Pulmonary artery endothelial cell (primary cell): ENCODE results near the gene TBC1D25. TPM values are rescaled to one million over a fixed set of nuclear protein-coding genes. Genes with fewer than 3 reads are reported as not detected.
"Not testable (repeated sequence)": the region's sequence is repeated elsewhere in the genome, so short reads cannot be mapped to it uniquely, and the experiment has no call there.

Experiments used
- DNase-seq: peaks from one replicate; pipeline ENCODE4 v3.0.0-alpha.2; 2011; ENCODE audit warnings: low read depth, low spot score
- total RNA-seq: library from RNA; depleted of rRNA; stranded (reverse); fragments of >200 nt; gene quantifications from 2 replicates; pipeline ENCODE4 v1.2.3, GENCODE V29; 2014

TBC1D25 gene
- total RNA-seq, 1 donor from 2014 or later: 6.9 TPM

DNA sequence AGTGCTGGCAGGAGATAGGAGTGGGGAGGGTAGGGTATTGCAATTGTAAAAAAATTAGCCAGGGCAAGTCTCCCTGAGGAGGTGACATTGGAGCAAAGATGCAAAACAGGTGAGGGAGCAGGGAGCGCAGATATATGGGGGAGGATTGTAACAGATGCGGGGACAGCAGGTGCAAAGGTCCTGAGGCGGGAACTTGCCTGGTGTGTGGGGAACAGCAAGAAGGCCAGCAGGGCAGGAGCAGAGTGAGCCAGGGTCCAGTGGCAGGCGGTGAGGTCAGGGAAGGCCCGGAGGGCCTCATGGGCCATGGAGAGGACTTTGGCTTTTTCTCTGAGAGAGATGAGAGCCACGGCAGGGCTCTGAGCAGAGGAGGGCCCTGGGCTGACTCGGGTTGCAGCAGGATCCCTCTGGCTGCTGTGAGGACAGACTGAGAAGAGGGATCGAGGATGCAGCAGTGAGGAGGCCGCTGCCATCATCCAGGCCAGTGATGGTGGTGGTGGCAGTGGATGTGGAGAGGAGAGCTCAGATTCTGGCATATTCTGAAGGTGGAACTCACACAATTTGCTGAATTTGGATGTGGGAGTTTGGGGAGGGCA lies 24.6 kb upstream of the TBC1D25 start:
- no peak for DNase-seq

DNA sequence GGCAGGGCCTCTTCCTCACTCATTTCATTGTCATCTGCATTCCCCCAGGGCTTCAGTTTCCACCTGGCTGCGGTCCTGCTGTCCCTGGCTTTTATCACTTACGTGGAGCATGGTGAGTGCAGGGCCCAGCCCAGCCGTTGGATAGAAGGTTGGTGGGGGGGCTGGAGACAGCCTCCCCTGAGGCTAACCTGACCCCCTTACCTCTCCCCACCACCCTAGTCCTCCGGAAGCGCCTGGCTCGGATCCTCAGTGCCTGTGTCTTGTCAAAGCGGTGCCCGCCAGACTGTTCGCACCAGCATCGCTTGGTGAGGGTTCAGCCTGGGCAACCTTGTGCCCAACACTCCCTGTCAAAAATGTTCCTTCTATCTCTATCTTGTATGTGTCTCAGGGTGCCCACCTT lies 23.7 kb upstream of the TBC1D25 start:
- no peak for DNase-seq

DNA sequence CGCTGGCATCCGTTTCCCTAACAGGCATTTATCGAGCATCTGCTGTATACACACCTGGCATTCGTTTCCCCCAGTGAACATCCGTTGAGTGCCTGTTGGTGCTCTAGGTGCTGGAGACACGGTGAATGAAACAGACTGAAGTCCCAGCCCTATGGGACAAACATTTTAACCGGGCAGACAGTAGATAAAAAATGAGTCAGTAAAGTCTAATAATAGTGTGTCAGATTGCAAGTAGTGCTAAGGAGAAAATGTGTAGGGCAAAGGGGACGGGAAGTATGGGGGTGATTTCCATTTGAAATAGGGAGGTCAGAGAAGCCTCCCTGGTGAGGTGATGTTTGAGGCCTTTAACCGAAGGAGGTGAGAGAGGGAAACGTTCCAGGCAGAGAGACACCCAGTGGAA lies 23.2 kb upstream of the TBC1D25 start:
- DNase-seq: no peak

DNA sequence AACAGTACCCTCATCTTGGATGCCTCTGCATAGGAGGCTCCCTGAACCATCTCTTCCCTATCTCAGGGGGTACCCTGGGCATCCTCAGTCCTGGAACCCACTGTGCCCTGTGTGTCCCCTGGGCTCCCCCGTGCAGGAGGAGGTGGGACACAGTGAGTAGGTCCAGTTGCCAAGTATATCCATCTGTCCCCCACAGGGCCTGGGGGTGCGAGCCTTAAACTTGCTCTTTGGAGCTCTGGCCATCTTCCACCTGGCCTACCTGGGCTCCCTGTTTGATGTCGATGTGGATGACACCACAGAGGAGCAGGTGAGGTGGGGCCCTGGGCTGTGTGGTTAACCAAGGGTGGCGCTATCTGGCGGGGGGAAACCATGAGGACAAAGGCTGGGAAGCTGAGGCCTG lies 22.5 kb upstream of the TBC1D25 start:
- no peak for DNase-seq

DNA sequence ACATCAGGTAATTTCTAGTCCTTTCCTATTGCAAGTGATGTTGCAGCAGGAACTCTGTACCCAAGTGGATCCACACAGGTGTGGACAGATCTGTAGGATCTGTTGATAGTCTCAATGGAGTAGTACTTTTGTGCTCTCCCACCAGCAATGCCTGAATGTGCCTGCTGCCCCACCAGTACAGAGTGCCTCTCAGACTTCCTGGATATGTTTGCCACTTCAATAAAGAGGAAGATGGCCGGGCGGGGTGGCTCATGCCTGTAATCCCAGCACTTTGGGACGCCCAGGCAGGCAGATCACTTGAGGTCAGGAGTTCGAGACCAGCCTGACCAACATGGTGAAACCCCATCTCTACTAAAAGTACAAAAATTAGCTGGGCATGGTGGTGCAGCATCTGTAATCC lies 20.0 kb upstream of the TBC1D25 start:
- DNase-seq: not testable (repeated sequence)

DNA sequence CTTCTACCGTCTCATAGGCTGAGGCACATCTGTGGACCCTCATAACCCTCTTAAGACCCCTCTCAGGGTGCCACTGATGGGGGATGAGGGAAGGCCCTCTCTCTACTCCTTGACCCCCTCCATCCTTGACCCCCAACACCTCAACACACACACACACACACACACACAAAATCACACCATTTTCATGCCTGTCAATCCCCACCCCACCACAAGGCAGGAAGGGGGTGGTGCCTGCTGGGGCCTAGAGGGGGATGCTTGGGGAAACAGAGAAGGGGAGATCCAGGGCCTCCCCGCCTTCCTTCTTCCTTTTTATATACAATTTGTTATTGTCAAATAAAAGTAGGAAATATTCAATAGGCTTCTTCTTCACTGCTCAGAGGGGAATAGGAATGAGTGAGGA lies 19.1 kb upstream of the TBC1D25 start:
- DNase-seq: no peak

DNA sequence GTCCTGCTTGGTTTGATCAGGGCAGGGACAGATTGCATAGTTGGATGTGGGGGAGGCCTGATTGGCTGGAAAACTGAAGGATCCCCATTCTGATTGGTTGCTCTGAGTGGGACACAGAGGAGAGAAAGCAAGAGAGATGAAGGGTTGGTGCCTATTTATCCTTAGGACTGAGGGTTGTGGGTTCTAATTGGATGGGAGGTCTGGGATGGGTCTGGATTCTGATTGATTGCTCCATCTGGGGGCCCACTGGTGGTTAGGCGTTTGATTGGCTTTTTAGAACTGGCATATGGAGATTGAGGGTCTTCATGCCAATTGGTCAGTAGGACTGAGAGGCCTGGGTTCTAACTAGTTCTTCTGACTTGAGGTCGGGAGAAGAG lies 18.6 kb upstream of the TBC1D25 start:
- DNase-seq: no peak

DNA sequence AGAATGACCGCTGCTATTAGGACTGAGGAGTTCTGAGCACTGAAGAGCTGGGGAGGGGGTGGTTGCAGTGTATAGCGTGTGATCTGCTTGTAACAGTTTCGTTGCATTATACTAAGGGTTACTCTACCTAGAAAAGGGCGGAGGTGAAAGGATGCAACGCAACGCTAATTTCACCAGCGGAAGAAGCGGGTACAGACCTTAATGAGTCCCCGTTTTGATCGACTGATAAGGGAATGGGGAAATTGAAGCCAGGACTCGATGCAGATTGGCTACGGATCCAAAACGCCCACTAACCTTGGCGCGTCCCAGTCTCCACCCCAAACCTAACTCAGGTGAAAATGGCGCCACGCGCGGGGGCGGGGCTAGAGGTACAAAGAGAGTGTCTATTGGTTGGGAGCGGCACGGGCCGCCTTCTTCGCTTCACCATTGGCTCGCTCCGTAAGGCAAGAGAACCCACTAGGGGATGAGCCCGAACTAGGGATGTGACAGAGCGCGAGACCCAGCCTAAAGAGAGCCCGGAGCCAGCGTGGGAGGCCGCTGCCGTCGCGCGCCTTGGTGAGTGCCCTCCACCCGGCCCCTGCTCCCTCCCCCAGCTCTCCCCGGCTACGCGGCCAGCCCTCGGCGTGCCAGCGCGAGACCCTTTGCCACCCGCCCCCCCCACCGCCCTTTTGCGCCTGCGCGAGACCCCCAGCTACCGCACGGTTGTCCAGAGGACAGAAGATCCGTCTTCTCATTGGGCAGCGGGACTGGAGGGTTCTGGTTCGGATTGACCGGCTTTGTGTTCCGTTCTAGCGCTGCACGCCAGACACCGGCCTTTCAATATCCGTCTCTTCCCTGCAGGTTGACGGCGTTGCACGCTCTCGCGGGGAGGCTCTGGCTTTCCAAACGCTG lies 17.9 kb upstream of the TBC1D25 start, which contains the start of gene EBP:
Gene EBP (plus strand): TSS at position 456 of the 891 bp plus-strand sequence. CDS start 1,964 bp downstream, outside the sequence.
- DNase-seq: peak; percentile 32

DNA sequence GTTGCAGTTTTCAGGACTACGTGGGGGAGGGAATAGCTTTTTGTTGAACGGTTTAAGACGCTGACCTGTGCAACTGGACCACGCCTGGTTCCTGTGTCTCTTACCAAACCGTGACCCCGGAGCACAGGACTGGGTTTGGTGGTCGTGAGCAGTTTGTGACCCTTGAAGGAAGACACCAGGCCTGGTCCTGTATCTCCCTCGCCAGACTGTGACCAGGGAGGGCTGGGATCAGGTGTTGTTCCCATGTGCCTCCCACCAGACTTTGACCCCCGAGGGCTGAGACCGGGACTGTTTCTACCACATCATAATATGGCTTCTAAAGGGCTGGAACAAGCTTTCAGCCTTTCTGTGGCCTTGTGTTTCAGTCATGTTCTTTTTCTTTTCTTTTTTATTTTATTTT lies 17.2 kb upstream of the TBC1D25 start:
- no peak for DNase-seq

DNA sequence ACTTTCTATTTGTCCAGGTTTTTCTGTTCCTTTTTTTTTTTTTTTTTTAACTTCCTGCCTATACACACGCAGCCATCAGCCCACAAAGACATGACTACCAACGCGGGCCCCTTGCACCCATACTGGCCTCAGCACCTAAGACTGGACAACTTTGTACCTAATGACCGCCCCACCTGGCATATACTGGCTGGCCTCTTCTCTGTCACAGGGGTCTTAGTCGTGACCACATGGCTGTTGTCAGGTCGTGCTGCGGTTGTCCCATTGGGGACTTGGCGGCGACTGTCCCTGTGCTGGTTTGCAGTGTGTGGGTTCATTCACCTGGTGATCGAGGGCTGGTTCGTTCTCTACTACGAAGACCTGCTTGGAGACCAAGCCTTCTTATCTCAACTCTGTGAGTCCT lies 15.8 kb upstream of the TBC1D25 start:
- DNase-seq: no peak

DNA sequence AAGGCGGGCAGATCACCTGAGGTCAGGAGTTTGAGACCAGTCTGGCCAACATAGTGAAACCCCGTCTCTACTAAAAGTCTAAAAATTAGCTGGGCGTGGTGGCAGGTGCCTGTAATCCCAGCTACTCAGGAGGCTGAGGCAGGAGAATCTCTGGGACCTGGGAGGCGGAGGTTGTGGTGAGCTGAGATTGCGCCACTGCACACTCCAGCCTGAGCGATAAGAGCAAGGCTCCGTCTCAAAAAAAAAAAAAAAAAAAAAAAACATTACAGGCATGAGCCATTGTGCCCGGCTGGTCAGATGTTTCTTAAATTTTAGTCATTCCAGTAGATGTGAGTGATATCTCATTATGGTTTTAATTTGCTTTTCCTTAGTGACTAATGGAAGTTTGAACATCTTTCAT lies 13.7 kb upstream of the TBC1D25 start:
- DNase-seq: not testable (repeated sequence)

DNA sequence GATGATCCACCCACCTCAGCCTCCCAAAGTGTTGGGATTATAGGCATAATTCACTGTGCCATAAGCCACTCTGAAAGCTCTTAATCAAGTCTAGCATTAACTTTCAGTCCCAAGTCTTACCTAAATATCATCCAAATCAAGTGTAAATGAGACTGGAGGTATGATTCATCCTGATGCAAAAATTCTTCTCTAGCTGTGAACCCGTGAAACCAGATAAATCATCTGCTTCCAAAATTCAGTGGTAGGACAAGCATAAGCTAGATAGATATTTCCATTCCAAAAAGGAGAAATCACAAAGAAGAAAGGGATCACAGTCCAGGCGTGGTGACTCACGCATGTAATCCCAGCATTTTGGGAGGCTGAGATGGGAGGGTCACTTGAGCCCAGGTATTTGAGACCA lies 8.8 kb upstream of the TBC1D25 start:
- no peak for DNase-seq

DNA sequence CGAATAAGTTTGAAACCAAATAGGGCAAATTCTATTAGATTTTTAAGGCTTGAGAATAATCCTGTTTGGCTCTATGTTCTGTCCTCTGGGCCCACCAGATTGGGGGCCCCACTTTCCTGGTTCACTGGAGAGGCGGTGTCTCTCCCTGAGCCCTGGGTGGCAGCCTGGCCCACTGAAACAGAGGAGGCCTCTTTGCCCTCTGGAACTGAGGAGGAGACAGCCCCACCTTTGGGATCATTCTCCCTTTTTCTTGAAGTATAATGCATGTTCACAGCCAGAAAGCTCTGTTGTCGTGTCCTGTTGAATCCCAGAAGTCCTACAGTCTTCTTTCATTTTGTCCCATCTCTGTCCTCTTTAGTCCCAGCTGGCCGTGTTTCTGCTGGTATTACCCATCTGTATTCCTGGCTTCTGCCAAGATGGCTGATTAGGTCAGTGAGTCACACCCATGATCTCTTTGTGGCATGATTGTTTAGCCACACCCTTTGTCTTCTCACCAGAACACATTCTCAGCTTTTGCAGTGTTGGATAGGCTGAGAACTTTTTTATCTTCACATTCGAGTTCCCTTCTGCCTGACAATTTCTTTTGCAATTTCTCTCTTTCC lies 8.1 kb upstream of the TBC1D25 start:
- DNase-seq: no peak

DNA sequence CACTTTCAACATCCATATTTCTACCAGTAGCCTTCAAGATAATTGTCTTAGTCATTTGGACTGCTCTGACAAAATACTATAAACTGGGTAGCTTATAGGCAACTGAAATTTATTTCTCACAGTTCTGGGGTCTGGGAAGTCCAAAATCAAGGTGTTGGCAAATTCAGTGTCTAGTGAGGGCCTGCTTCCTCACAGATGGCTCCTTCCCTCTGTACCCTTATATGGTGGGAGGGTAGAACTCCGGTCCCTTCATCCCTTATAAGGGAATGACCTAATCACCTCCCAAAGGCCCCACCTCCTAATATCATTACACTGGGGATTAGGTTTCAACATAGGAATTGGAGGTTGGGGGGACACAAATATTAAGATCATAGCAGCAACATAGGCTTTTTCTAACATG lies 7.4 kb upstream of the TBC1D25 start:
- no peak for DNase-seq

DNA sequence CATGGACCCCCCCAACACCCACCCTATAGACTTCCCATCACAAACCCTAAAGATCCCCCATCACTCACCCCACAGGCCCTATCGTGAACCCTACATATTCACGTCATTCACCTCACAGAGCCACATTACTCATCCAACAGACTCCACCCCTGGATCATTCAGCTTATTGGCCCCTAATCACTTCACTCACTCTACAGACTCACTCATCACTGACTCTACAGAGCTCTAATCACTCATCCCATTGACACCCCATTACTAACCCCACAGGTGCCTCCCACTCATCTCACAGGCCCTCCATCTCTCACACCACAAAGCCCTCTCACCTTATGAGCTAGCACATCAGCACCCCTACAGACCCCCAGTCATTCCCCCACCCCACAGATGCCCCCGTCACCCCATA lies 6.3 kb upstream of the TBC1D25 start:
- DNase-seq: no peak

DNA sequence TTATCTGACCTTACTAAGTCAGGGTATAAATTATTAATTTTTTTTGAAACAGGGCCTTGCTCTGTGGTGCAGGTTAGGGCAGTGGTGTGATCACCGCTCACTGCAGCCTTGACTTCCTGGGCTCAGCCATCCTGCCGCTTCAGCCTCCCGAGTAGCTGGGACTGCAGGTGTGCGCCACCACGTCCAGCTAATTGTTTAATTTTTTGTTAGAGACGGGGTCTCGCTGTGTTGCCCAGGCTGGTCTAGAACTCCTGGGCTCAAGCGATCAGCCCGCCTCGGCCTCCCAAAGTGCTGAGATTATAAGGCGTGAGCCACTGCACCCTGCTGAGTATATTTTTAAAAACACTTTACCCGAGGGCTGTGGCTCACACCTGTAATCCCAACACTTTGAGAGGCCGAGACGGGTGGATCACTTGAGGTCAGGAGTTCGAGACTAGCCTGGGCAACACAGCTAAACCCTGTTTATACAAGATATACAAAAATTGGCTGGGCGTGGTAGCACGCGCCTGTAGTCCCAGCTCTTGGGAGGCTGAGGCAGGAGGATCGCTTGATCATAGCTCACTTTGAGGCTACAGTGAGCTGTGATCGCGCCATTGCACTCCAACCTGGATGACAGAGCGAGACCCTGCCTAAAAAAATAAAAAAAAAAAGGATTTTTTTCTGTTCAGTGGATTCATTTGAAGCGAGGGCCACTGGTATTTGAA lies 721 bp upstream of the TBC1D25 start:
- DNase-seq: no peak

DNA sequence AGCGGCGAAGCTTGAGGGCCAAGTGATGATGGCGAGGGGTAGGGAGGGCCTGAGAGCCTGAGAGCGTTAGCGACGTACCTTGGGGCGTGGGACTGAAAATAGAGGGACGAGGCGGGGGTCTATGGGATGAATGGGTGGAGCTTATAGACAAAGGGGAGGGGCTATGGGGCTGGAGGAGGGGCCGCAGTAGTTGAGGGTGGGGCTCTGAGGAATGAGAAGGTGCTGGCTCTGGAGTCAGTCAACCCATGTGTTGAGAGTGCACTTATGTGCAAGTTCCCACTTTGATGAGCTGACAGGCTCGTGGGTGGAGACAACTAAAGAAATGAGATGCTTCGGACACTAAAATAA lies 488 bp downstream of the TBC1D25 start:
- DNase-seq: no peak

DNA sequence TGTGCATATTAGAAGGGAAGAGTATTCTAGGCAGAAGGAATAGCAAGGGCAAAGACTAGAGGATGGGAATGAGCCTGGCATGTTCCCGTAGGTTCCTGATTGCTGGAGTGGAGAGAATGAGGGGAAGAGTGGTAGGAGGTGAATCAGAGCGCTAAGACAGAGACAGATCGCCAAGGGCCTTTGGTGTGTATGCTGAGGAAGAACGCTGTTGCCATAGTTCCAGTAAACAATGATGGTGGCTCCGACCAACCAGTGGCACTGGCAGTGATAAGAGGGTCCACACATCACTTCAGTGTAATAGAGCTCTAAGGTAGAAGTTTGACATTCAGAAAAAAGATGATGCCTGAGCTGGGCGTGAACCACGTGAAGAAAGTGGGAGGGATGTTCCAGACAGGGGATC lies 966 bp downstream of the TBC1D25 start:
- DNase-seq: no peak

DNA sequence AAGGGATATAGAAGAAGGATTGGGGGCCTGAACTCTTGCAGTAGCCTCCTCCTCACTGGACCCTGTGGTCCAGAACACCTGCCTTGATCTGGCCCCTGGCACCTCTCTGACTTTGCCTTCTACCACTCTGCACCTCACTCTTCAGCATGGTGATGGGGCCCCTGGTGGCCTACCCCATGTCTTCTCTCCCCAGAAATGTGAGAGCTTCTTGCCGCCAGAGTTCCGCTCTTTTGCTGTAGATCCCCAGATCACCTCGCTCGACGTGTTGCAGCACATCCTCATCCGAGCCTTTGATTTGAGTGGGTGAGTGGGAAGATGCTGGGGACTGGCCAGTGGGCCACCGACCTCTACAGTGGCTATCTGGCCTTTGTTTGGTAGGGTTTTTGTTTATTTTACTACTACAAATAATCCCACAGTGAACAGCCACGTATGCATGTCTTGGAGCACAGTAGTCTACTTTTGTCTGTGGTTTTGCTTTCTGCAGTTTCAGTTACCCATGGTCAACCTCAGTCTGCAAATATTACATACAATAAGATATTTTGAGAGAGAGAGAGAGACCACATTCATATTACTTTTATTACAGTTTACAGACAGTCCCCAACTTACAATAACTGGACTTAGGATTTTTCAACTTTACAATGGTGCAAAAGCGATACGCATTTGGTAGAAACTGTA lies 1.8 kb downstream of the TBC1D25 start:
- no peak for DNase-seq

DNA sequence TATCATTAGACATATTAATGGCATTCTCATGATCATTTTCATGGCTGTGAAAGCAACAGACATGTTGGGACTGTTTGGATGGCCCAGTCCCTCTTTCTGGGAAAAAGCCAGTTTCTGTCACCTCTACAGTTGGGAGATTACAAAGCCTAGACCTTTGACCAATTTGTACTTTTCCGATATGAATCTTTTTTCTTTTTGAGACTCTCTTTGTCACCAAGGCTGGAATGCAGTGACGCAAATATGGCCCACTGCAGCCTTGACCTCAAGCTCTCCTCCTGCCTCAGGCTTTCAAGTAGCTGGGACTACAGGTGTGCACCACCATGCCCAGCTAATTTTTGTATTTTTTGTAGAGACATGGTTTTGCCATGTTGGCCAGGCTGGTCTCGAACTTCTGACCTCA lies 9.4 kb downstream of the TBC1D25 start:
- DNase-seq: no peak

DNA sequence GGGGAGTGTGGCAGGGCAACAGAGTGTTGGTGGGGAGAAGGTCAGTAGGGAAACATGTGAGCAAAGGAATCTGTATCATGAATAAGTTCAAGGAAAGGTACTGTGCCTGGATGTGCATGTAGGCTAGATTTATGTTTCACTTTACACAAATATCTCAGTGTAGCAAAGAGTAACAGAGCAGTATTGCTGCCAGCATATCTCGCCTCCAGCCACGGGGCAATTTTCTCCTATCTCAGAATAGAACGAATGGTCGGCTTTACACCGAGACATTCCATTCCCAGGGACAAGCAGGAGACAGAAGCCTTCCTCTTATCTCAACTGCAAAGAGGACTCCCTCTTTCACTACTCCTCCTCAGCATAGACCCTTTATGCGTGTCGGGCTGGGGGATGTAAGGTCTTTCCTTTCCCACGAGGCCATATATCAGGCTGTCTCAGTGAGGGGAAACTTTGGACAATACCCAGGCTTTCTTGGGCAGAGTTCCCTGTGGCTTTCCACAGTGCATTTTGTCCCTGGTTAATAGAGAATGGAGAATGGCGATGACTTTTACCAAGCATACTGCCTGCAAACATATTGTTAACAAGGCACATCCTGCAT lies 16.3 kb downstream of the TBC1D25 start:
- not testable (repeated sequence) for DNase-seq
